HepG2 (cell line): ENCODE results near the gene NR2F6. TPM values are rescaled to one million over a fixed set of nuclear protein-coding genes. Genes with fewer than 3 reads are reported as not detected.

Experiments used
- ATAC-seq: fragments of 200-7000 bp; cut with Tn5 transposase; 3 replicates; pipeline ENCODE4 v1.9.1; 2020; ENCODE audit warnings: mild to moderate bottlenecking, moderate library complexity
- BruUV-seq: library from RNA; stranded (reverse); fragments of 400-500 nt; replicated peaks from 2 replicates; lab custom pipeline; 2021; lab: Mats Ljungman, UMichigan
- CTCF ChIA-PET: fragments of 300-600 bp; formaldehyde crosslinking; extraction: SDS; loops from one replicate; lab custom pipeline; 2021; ENCODE audit warnings: low total read pairs, inconsistent platforms, low intra/inter-chr PET ratio; lab: Yijun Ruan, JAX
- POLR2A ChIA-PET: fragments of 350-600 bp; sonication (Branson Sonifier 250); formaldehyde crosslinking; loops from one replicate; lab custom pipeline; 2020; ENCODE audit warnings: antibody characterized with exemption, inconsistent platforms; lab: Yijun Ruan, JAX
- DNase-seq: peaks from one replicate; pipeline ENCODE4 v3.0.0-alpha.2; 2015; ENCODE audit warnings: low spot score
- FAIRE-seq: peaks from 3 replicates; lab custom pipeline; 2011; peaks lifted over from hg19 to GRCh38; lab: Jason Lieb, UNC
- H2AFZ ChIP-seq: one replicate; pipeline ENCODE4 v1.6.1; 2011; ENCODE audit warnings: low read length, inconsistent platforms
- H3K27ac ChIP-seq: fragments of 300-600 bp; 3 replicates; pipeline ENCODE4 v1.8.0; 2011; ENCODE audit warnings: mixed run types, mild to moderate bottlenecking, mixed read lengths, low read length, inconsistent platforms; ENCODE audit not compliant: insufficient read depth; ENCODE audit errors: extremely low read length
- H3K27me3 ChIP-seq, 2 experiments: fragments of 200-600 bp in 1 of 2; 2 replicates in 1 of 2; 3 replicates in 1 of 2; pipeline versions ENCODE4 v1.6.0 to v1.8.0; 2011; ENCODE audit warnings: low read length in 2 of 2, mild to moderate bottlenecking in 2 of 2, moderate library complexity in 2 of 2, inconsistent platforms in 1 of 2; ENCODE audit not compliant: insufficient read depth in 2 of 2, control insufficient read depth in 1 of 2
- H3K36me3 ChIP-seq, 2 experiments: fragments of 200-600 bp in 1 of 2; replicated peaks in 1 of 2; 2 replicates in 1 of 2; 3 replicates in 1 of 2; pipeline versions ENCODE4 v1.5.1 to v1.8.0; 2011; ENCODE audit warnings: low read length in 2 of 2, inconsistent platforms in 1 of 2; ENCODE audit not compliant: insufficient read depth in 2 of 2, control insufficient read depth in 1 of 2
- H3K4me1 ChIP-seq: 2 replicates; pipeline ENCODE4 v1.5.1; 2012; ENCODE audit warnings: low read length, inconsistent platforms; ENCODE audit not compliant: insufficient read depth
- H3K4me2 ChIP-seq: 2 replicates; pipeline ENCODE4 v1.6.0; 2011; ENCODE audit warnings: low read depth, low read length, inconsistent platforms
- H3K4me3 ChIP-seq, 3 experiments: fragments of 200-600 bp in 1 of 3; sonication (generic), shearing (Covaris generic) in 1 of 3; replicated peaks in 1 of 3; 2 replicates each; pipeline ENCODE4 v1.5.1; 2011 to 2016; ENCODE audit warnings: low read length in 3 of 3, inconsistent platforms in 2 of 3, low read depth in 2 of 3, mild to moderate bottlenecking in 2 of 3, control low read depth in 1 of 3, mixed read lengths in 1 of 3; ENCODE audit not compliant: insufficient read depth in 1 of 3
- H3K79me2 ChIP-seq: one replicate; pipeline ENCODE4 v1.6.1; 2011; ENCODE audit warnings: low read length, inconsistent platforms; ENCODE audit not compliant: insufficient read depth
- H3K9ac ChIP-seq: 2 replicates; pipeline ENCODE4 v1.6.0; 2011; ENCODE audit warnings: mild to moderate bottlenecking, low read depth, low read length, inconsistent platforms; ENCODE audit not compliant: insufficient read depth
- H3K9me3 ChIP-seq: 2 replicates; pipeline ENCODE4 v1.5.1; 2012; ENCODE audit warnings: mild to moderate bottlenecking, low read length
- H4K20me1 ChIP-seq: 2 replicates; pipeline ENCODE4 v1.6.0; 2011; ENCODE audit warnings: inconsistent platforms, mild to moderate bottlenecking, low read length, moderate library complexity; ENCODE audit not compliant: insufficient read depth
- ATF7-NPFF ChIP-seq: sonication (generic); formaldehyde crosslinking; IDR thresholded peaks from 2 replicates; pipeline ENCODE4 v1.8.1; 2023; ENCODE audit warnings: mild to moderate bottlenecking, low read depth, missing genetic modification reagents, moderate library complexity
- CCDC6 ChIP-seq: sonication (generic); formaldehyde crosslinking; IDR thresholded peaks from 2 replicates; pipeline ENCODE4 v1.8.1; 2022; ENCODE audit warnings: mild to moderate bottlenecking, missing genetic modification reagents, moderate library complexity
- EHMT2 ChIP-seq: fragments of 200-600 bp; sonication (generic); IDR thresholded peaks from 2 replicates; pipeline ENCODE4 v1.7.0; 2017; ENCODE audit warnings: antibody characterized with exemption, low read depth, low read length, borderline replicate concordance
- EP300 ChIP-seq, 3 experiments: sonication (generic) in 1 of 3; formaldehyde crosslinking in 1 of 3; IDR thresholded peaks; 2 replicates each; pipeline versions ENCODE4 v1.5.1 to v1.6.1; 2011 to 2020; ENCODE audit warnings: low read depth in 2 of 3, low read length in 2 of 3, borderline replicate concordance in 1 of 3, improper control_type of control experiment in 1 of 3, mild to moderate bottlenecking in 1 of 3, missing genetic modification reagents in 1 of 3, moderate library complexity in 1 of 3
- MEIS2 ChIP-seq: sonication (generic); formaldehyde crosslinking; IDR thresholded peaks from 2 replicates; pipeline ENCODE4 v1.9.0; 2021; ENCODE audit warnings: mild to moderate bottlenecking, missing genetic modification reagents
- NFIB ChIP-seq: sonication (generic); formaldehyde crosslinking; IDR thresholded peaks from 2 replicates; pipeline ENCODE4 v1.9.0; 2021; ENCODE audit warnings: missing genetic modification reagents, mild to moderate bottlenecking, borderline replicate concordance
- PHF21A ChIP-seq: sonication (generic); formaldehyde crosslinking; IDR thresholded peaks from 2 replicates; pipeline ENCODE4 v1.5.0; 2020; ENCODE audit warnings: mild to moderate bottlenecking, missing genetic modification reagents
- POGZ ChIP-seq: sonication (generic); formaldehyde crosslinking; IDR thresholded peaks from 2 replicates; pipeline ENCODE4 v1.4.0; 2020; ENCODE audit warnings: mild to moderate bottlenecking, missing genetic modification reagents
- SALL2 ChIP-seq: sonication (generic); formaldehyde crosslinking; IDR thresholded peaks from 2 replicates; pipeline ENCODE4 v1.8.1; 2023; ENCODE audit warnings: mild to moderate bottlenecking, missing genetic modification reagents, inconsistent platforms
- TEAD3 ChIP-seq: optimal IDR thresholded peaks from 2 replicates; pipeline ENCODE3; 2016; ENCODE audit warnings: borderline replicate concordance
- YEATS4 ChIP-seq: sonication (generic); formaldehyde crosslinking; IDR thresholded peaks from 2 replicates; pipeline ENCODE4 v1.4.0; 2020; ENCODE audit warnings: missing genetic modification reagents, borderline replicate concordance
- ZMYM2 ChIP-seq: sonication (generic); formaldehyde crosslinking; IDR thresholded peaks from 2 replicates; pipeline ENCODE4 v1.8.0; 2022; ENCODE audit warnings: mild to moderate bottlenecking, missing genetic modification reagents
- ZNF441 ChIP-seq: sonication (generic); formaldehyde crosslinking; IDR thresholded peaks from 2 replicates; pipeline ENCODE4 v1.7.0; 2021; ENCODE audit warnings: missing genetic modification reagents, borderline replicate concordance
- ZNF619 ChIP-seq: sonication (generic); formaldehyde crosslinking; IDR thresholded peaks from 2 replicates; pipeline ENCODE4 v1.4.0; 2020; ENCODE audit warnings: mild to moderate bottlenecking, missing genetic modification reagents
- ZNF660 ChIP-seq: sonication (generic); formaldehyde crosslinking; IDR thresholded peaks from 2 replicates; pipeline ENCODE4 v1.5.1; 2020; ENCODE audit warnings: mild to moderate bottlenecking, low read depth, missing genetic modification reagents, borderline replicate concordance
- ZSCAN22 ChIP-seq: sonication (generic); formaldehyde crosslinking; IDR thresholded peaks from 2 replicates; pipeline ENCODE4 v1.4.0; 2020; ENCODE audit warnings: mild to moderate bottlenecking, missing genetic modification reagents
- WGBS: methylation state at CpG from one replicate; pipeline ENCODE4 v1.1.6; 2017; ENCODE audit warnings: low lambda C conversion rate; 5-methylcytosine and 5-hydroxymethylcytosine counted together
- in situ Hi-C: cut with HindIII; loops from 2 replicates; pipeline ENCODE4 v1.10.0; 2017; ENCODE audit warnings: low pct_unique_long_range_greater_than_20kb; ENCODE audit not compliant: extremely low pct_ligation_motif_present
- intact Hi-C: fragments of 100-400 bp; cut with micrococcal nuclease; formaldehyde crosslinking; loops from one replicate; pipeline ENCODE4 v1.10.0; 2022; ENCODE audit not compliant: unreplicated experiment
- polyA plus RNA-seq, 8 experiments: library from polyadenylated mRNA; depleted of rRNA in 3 of 8; stranded (reverse) in 7 of 8; unstranded in 1 of 8; fragments of >200 nt; fragmentation: Illumina TruSeq in 4 of 8; extraction: Trizol in 4 of 8; gene quantifications; 2 replicates each; pipeline versions ENCODE4 v1.2.1 to v1.2.3, GENCODE V29; 2011 to 2016; ENCODE audit warnings: low read depth in 4 of 8, missing spikeins in 1 of 8, mixed read lengths in 1 of 8; ENCODE audit not compliant: insufficient read depth in 1 of 8
- total RNA-seq, 5 experiments: library from RNA; depleted of rRNA; stranded (reverse); fragments of >200 nt; fragmentation: Illumina TruSeq; extraction: Trizol; gene quantifications; 2 replicates each; pipeline ENCODE4 v1.2.3, GENCODE V29; 2016; ENCODE audit warnings: low read depth in 1 of 5
- TF ChIP-seq, protein P1 (sequence below): sonication (generic); IDR thresholded peaks from 2 replicates; pipeline ENCODE4 v1.6.1; 2016; ENCODE audit warnings: low read depth, borderline replicate concordance
- TF ChIP-seq, protein P2 (sequence below): IDR thresholded peaks from 2 replicates; pipeline ENCODE4 v1.6.1; 2016
- TF ChIP-seq, protein P3 (sequence below): sonication (generic); formaldehyde crosslinking; IDR thresholded peaks from 2 replicates; pipeline ENCODE4 v1.4.0; 2020; ENCODE audit warnings: mild to moderate bottlenecking, missing genetic modification reagents
- TF ChIP-seq, protein P4 (sequence below): sonication (generic); formaldehyde crosslinking; IDR thresholded peaks from 2 replicates; pipeline ENCODE4 v1.8.1; 2023; ENCODE audit warnings: mild to moderate bottlenecking, inconsistent platforms, moderate library complexity, missing genetic modification reagents, borderline replicate concordance

NR2F6 gene
- total and polyA plus RNA-seq, 2 of the 13 experiments (the other 11 are each of a cell fraction or from before 2014, with no cell fraction given) = 30.9 to 72.4 TPM

DNA sequence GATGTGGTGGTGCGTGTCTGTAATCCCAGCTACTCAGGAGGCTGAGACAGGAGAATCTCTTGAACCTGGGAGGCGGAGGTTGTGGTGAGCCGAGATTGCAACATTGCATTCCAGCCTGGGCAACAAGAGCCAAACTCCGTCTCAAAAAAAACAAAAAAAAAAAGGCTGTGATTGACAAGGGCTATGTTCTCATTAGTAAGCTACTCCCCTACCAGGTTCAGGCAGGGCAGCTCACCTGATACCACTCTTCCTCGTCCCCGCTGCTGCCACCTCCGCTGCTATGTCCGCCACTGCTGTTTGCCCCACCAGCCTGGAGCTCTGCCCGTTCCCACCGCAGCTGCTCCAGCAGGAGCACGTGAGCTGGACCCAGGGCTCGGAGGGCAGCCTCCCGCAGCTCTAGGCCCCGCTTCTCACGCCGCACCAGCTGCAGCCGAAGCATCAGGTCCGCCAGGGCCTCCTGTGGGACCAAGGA is 9.5 kb upstream of the NR2F6 start:
- peak overlapping the region; percentile 24 for H3K27ac ChIP-seq
- H3K4me2 ChIP-seq = peak overlapping the region; percentile 56
- no peaks in the 10 kb centered on the region for H3K36me3 ChIP-seq
- H3K27me3 ChIP-seq = no peaks in the 10 kb centered on the region
- ATAC-seq (peak; percentile 92), DNase-seq (peak; percentile 75), FAIRE-seq (peak; percentile 71)
- intact Hi-C loops (no loop called here), in situ Hi-C loops (no loop called here)
- no peaks in the 10 kb centered on the region for H4K20me1 ChIP-seq
- POLR2A ChIA-PET = interaction anchor here (0.8 to 2.2 kb wide), 15 partner anchors 9 to 150 kb away, joined by 3 to 28 read pairs (median 4); partner anchors contain the start of genes ABHD8, BABAM1, BST2 and DDA1
- peak overlapping the region in 1 of 3 experiments; percentile 54; a peak in 2 of 6 replicates for H3K4me3 ChIP-seq
- BruUV-seq = no TSS peak
- peaks cover 33% of the 10 kb centered on the region for H3K4me1 ChIP-seq
- CTCF ChIA-PET = no interaction called here
- 7% methylated on average over 11 of the region's 18 CpGs for WGBS
- peak overlapping the region; percentile 32 for H2AFZ ChIP-seq
- no peak overlapping the region for H3K9ac ChIP-seq
- H3K9me3 ChIP-seq = no peaks in the 10 kb centered on the region
- H3K79me2 ChIP-seq = no peaks in the 10 kb centered on the region
- TF ChIP-seq ZNF441 (CRISPR knock-in tag) = peak; percentile 93
- TF ChIP-seq POGZ (CRISPR knock-in tag) = 0 out of 2 replicates have a peak, but pooled peaks have one; percentile 21
- no peak for TF ChIP-seq EHMT2
- TF ChIP-seq, protein P1, sequence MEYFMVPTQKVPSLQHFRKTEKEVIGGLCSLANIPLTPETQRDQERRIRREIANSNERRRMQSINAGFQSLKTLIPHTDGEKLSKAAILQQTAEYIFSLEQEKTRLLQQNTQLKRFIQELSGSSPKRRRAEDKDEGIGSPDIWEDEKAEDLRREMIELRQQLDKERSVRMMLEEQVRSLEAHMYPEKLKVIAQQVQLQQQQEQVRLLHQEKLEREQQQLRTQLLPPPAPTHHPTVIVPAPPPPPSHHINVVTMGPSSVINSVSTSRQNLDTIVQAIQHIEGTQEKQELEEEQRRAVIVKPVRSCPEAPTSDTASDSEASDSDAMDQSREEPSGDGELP = peak; percentile 65; the same call in 1 of the 2 replicates
- peak; percentile 91 for TF ChIP-seq TEAD3 (CRISPR knock-in tag)
- no peak for TF ChIP-seq SALL2 (CRISPR knock-in tag)
- TF ChIP-seq YEATS4 (CRISPR knock-in tag) = no peak
- TF ChIP-seq, protein P2, sequence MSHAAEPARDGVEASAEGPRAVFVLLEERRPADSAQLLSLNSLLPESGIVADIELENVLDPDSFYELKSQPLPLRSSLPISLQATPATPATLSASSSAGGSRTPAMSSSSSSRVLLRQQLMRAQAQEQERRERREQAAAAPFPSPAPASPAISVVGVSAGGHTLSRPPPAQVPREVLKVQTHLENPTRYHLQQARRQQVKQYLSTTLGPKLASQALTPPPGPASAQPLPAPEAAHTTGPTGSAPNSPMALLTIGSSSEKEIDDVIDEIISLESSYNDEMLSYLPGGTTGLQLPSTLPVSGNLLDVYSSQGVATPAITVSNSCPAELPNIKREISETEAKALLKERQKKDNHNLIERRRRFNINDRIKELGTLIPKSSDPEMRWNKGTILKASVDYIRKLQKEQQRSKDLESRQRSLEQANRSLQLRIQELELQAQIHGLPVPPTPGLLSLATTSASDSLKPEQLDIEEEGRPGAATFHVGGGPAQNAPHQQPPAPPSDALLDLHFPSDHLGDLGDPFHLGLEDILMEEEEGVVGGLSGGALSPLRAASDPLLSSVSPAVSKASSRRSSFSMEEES (CRISPR knock-in tag) = peak; percentile 72; the same call in 1 of the 2 replicates
- no peak for TF ChIP-seq ZSCAN22 (CRISPR knock-in tag)
- TF ChIP-seq, protein P3, sequence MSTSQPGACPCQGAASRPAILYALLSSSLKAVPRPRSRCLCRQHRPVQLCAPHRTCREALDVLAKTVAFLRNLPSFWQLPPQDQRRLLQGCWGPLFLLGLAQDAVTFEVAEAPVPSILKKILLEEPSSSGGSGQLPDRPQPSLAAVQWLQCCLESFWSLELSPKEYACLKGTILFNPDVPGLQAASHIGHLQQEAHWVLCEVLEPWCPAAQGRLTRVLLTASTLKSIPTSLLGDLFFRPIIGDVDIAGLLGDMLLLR (CRISPR knock-in tag) = no peak
- TF ChIP-seq NFIB = no peak
- TF ChIP-seq, protein P4, sequence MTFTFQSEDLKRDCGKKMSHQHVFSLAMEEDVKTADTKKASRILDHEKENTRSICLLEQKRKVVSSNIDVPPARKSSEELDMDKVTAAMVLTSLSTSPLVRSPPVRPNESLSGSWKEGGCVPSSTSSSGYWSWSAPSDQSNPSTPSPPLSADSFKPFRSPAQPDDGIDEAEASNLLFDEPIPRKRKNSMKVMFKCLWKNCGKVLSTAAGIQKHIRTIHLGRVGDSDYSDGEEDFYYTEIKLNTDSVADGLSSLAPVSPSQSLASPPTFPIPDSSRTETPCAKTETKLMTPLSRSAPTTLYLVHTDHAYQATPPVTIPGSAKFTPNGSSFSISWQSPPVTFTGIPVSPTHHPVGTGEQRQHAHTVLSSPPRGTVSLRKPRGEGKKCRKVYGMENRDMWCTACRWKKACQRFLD = no peak
- 0 out of 2 replicates have a peak, but pooled peaks have one; percentile 32 for TF ChIP-seq ZNF619 (CRISPR knock-in tag)
- TF ChIP-seq ATF7-NPFF = no peak
- no peak for TF ChIP-seq EP300 (IDR thresholded peaks at IDR 0.05; ENCODE audit: low read depth in 2 of 2, low read length in 2 of 2)
- TF ChIP-seq EP300 (CRISPR knock-in tag; IDR thresholded peaks at IDR 0.05; ENCODE audit: borderline replicate concordance) = no peak; the same call in 1 of the 2 replicates
- TF ChIP-seq ZNF660 (CRISPR knock-in tag) = no peak
- TF ChIP-seq CCDC6 = 0 out of 2 replicates have a peak, but pooled peaks have one; percentile 42
- TF ChIP-seq ZMYM2 (CRISPR knock-in tag) = no peak
- no peak for TF ChIP-seq MEIS2
- no peak for TF ChIP-seq PHF21A (CRISPR knock-in tag)
